Measurements from ENCODE around the gene SLC7A6. TPM values are rescaled to one million over a fixed set of nuclear protein-coding genes. Genes with fewer than 3 reads are reported as not detected.

Gene SLC7A6
- total and polyA plus RNA-seq, 2 of the 8 experiments (the other 6 are each of a cell fraction or from before 2014, with no cell fraction given) = 28.0 to 37.8 TPM

- TF ChIP-seq CREB1 (IDR thresholded peaks at IDR 0.05) (no peak), CBX5 (IDR thresholded peaks at IDR 0.05; ENCODE audit: low read depth, low read length) (no peak), PHF8 (conservative IDR thresholded peaks at IDR 0.05; ENCODE audit: low read depth, low read length) (no peak), CBX8 (IDR thresholded peaks at IDR 0.05; ENCODE audit: borderline replicate concordance, low read depth, low read length) (no peak), SUZ12 (IDR thresholded peaks at IDR 0.05; ENCODE audit: low read length) (no peak)
Observed at GRCh38 chr16:68230176-68230571, 34.2 kb upstream of the SLC7A6 start (continued).
